Fibroblast of villous mesenchyme (primary cell): ENCODE data around the gene PIP5K1B. TPM values are rescaled to one million over a fixed set of nuclear protein-coding genes. Genes with fewer than 3 reads are reported as not detected.

Experiments
- DNase-seq: peaks from one replicate; pipeline ENCODE4 v3.0.0-alpha.2; 2010; ENCODE audit warnings: low read depth
- H3K4me3 ChIP-seq: 2 replicates; pipeline ENCODE4 v1.5.1; 2011; ENCODE audit warnings: low read depth, mild to moderate bottlenecking, low read length
- total RNA-seq: library from RNA; depleted of rRNA; stranded (reverse); fragments of >200 nt; gene quantifications from 2 replicates; pipeline ENCODE4 v1.2.3, GENCODE V29; 2012
- TF ChIP-seq, protein P1 (sequence below): IDR thresholded peaks from 2 replicates; pipeline ENCODE4 v1.5.1; 2012; ENCODE audit warnings: low read depth, mild to moderate bottlenecking, low read length; ENCODE audit not compliant: insufficient read depth

Gene PIP5K1B
- total RNA-seq, 1 donor, result under 0.01 TPM

- DNase-seq, result no peak
- no peak overlapping the region for H3K4me3 ChIP-seq
- TF ChIP-seq, protein P1, sequence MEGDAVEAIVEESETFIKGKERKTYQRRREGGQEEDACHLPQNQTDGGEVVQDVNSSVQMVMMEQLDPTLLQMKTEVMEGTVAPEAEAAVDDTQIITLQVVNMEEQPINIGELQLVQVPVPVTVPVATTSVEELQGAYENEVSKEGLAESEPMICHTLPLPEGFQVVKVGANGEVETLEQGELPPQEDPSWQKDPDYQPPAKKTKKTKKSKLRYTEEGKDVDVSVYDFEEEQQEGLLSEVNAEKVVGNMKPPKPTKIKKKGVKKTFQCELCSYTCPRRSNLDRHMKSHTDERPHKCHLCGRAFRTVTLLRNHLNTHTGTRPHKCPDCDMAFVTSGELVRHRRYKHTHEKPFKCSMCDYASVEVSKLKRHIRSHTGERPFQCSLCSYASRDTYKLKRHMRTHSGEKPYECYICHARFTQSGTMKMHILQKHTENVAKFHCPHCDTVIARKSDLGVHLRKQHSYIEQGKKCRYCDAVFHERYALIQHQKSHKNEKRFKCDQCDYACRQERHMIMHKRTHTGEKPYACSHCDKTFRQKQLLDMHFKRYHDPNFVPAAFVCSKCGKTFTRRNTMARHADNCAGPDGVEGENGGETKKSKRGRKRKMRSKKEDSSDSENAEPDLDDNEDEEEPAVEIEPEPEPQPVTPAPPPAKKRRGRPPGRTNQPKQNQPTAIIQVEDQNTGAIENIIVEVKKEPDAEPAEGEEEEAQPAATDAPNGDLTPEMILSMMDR, result no peak
These were observed 92.1 kb downstream of the PIP5K1B start for GRCh38 chr9:68797116-68797515.

DNA sequence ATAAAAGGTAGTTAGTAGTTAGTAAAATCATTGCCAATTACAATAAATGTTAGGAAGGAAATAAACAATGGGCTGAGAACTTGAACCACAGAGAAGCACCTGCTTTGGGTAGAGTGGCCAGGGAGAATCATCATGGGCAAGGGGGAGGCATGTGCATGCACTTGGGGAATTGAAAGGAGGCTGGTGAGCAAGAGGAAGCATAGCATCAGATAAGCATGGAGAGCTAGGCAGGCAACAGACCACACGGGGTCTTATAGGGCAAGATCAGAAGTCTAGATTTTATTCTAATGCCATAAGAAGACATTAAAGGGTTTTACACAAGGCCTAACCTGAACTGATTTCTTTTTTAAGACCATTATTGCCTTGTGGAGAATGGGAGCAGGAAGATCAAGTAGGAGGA is 93.4 kb downstream of the PIP5K1B start:
- H3K4me3 ChIP-seq, result no peak overlapping the region
- DNase-seq, result no peak
- TF ChIP-seq, protein P1, result no peak

DNA sequence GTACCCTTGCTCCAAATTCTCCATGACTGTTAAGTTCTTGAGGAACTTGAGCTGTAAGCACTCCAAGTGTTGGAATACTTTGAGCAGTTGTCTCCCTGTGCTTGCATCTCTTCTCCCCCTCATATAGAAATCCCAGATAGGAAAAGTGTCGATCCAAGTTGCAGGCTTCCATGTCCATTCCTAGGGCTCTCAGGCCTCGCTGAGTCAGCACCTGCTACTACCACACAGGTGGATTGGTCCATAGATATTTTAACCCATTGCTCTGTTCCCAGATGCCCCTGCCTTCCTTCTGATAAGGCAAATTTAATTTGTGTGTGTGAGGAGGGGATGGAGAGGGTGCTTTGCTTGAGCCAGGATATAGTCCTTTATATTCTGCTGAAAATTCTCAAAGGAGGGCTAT is 95.8 kb downstream of the PIP5K1B start:
- TF ChIP-seq, protein P1, result no peak
- no peak overlapping the region for H3K4me3 ChIP-seq
- no peak for DNase-seq

GRCh38 chr9:68802525-68803015 is 97.5 kb downstream of the PIP5K1B start:
- TF ChIP-seq, protein P1, result no peak
- no peak for DNase-seq
- H3K4me3 ChIP-seq, result no peak overlapping the region

GRCh38 chr9:68804911-68805889 is 100.2 kb downstream of the PIP5K1B start:
- TF ChIP-seq, protein P1, result no peak
- no peak for DNase-seq
- H3K4me3 ChIP-seq, result no peak overlapping the region

GRCh38 chr9:68805890-68806517 is 101.0 kb downstream of the PIP5K1B start:
- TF ChIP-seq, protein P1, result no peak
- H3K4me3 ChIP-seq, result no peak overlapping the region
- no peak for DNase-seq
